H1 (cell line): ENCODE data around the gene SMIM35. TPM values are rescaled to one million over a fixed set of nuclear protein-coding genes. Genes with fewer than 3 reads are reported as not detected.

Experiments used
- CTCF ChIA-PET: fragments of 300-600 bp; sonication (Branson Sonifier 250); formaldehyde crosslinking; loops from one replicate; lab custom pipeline; 2021; ENCODE audit not compliant: partially characterized antibody; lab: Charles Lee
- POLR2A ChIA-PET: fragments of 300-600 bp; sonication (Branson Sonifier 250); formaldehyde crosslinking; loops from one replicate; lab custom pipeline; 2021; ENCODE audit warnings: inconsistent platforms; ENCODE audit not compliant: partially characterized antibody; lab: Charles Lee
- DNase-seq, 2 experiments: peaks; one replicate each; pipeline versions ENCODE4 v3.0.0 to v3.0.0-alpha.2; 2010 to 2022; ENCODE audit warnings: low spot score in 2 of 2, low read depth in 1 of 2, mixed read lengths in 1 of 2
- FAIRE-seq: peaks from 2 replicates; lab custom pipeline; 2011; peaks lifted over from hg19 to GRCh38; lab: Jason Lieb, UNC
- H2AFZ ChIP-seq: 2 replicates; pipeline ENCODE4 v1.8.1; 2012; ENCODE audit warnings: low read length, inconsistent platforms
- H2AK5ac ChIP-seq: 2 replicates; pipeline ENCODE4 v1.6.1; 2013; ENCODE audit warnings: low read depth, low read length
- H2BK120ac ChIP-seq: replicated peaks from 2 replicates; pipeline ENCODE3; 2013; ENCODE audit warnings: low read depth, low read length, inconsistent platforms
- H2BK12ac ChIP-seq: 2 replicates; pipeline ENCODE4 v1.6.1; 2013; ENCODE audit warnings: low read depth, low read length
- H2BK15ac ChIP-seq: 2 replicates; pipeline ENCODE4 v1.6.1; 2013; ENCODE audit warnings: low read length
- H2BK20ac ChIP-seq: 2 replicates; pipeline ENCODE4 v1.6.1; 2013; ENCODE audit warnings: low read length
- H2BK5ac ChIP-seq: 2 replicates; pipeline ENCODE4 v1.6.1; 2013; ENCODE audit warnings: low read depth, low read length
- H3K14ac ChIP-seq: 2 replicates; pipeline ENCODE4 v1.6.1; 2013; ENCODE audit warnings: inconsistent platforms; ENCODE audit not compliant: insufficient read length
- H3K18ac ChIP-seq: 2 replicates; pipeline ENCODE4 v1.6.1; 2013; ENCODE audit warnings: low read length; ENCODE audit errors: extremely low read depth
- H3K23ac ChIP-seq: 2 replicates; pipeline ENCODE4 v1.6.1; 2013; ENCODE audit warnings: inconsistent platforms; ENCODE audit not compliant: insufficient read length
- H3K23me2 ChIP-seq: 2 replicates; pipeline ENCODE4 v1.6.1; 2013; ENCODE audit warnings: low read depth, low read length
- H3K27ac ChIP-seq: 2 replicates; pipeline ENCODE4 v1.6.1; 2011; ENCODE audit warnings: low read depth, low read length, inconsistent platforms
- H3K27me3 ChIP-seq, 4 experiments: replicated peaks in 1 of 4; 1 replicate in 1 of 4; 2 replicates in 3 of 4; pipeline versions ENCODE4 v1.6.1 to v1.8.1; 2011 to 2013; ENCODE audit warnings: low read length in 3 of 4, mild to moderate bottlenecking in 3 of 4, inconsistent platforms in 2 of 4, mixed read lengths in 2 of 4, moderate library complexity in 1 of 4; ENCODE audit not compliant: control insufficient read depth in 3 of 4, insufficient read depth in 3 of 4; ENCODE audit errors: extremely low read depth in 1 of 4
- H3K36me3 ChIP-seq, 4 experiments: 2 replicates each; pipeline versions ENCODE4 v1.6.1 to v1.8.1; 2011 to 2013; ENCODE audit warnings: mild to moderate bottlenecking in 4 of 4, low read length in 3 of 4, moderate library complexity in 2 of 4, control low read depth in 1 of 4, inconsistent platforms in 1 of 4; ENCODE audit not compliant: insufficient read depth in 4 of 4, control insufficient read depth in 2 of 4
- H3K4ac ChIP-seq: replicated peaks from 2 replicates; pipeline ENCODE3; 2013; ENCODE audit warnings: low read length, low read depth, mixed read lengths, inconsistent platforms; ENCODE audit not compliant: insufficient read length
- H3K4me1 ChIP-seq, 4 experiments: replicated peaks in 1 of 4; 1 replicate in 1 of 4; 2 replicates in 3 of 4; pipeline versions ENCODE4 v1.6.1 to v1.8.1; 2011 to 2013; ENCODE audit warnings: low read length in 3 of 4, inconsistent platforms in 2 of 4, mixed read lengths in 1 of 4; ENCODE audit not compliant: insufficient read depth in 4 of 4, control insufficient read depth in 3 of 4
- H3K4me2 ChIP-seq, 2 experiments: 2 replicates each; pipeline versions ENCODE4 v1.6.1 to v1.8.1; 2011 to 2013; ENCODE audit warnings: low read depth in 2 of 2, low read length in 2 of 2, control low read depth in 1 of 2, inconsistent platforms in 1 of 2, mild to moderate bottlenecking in 1 of 2; ENCODE audit not compliant: insufficient read depth in 1 of 2
- H3K4me3 ChIP-seq, 4 experiments: fragments of 200-600, 300-600 bp in 1 of 4; sonication (generic), shearing (Covaris generic), sonication (Bioruptor Twin) in 1 of 4; 2 replicates each; pipeline versions ENCODE4 v1.5.1 to v1.8.1; 2011 to 2016; ENCODE audit warnings: low read length in 4 of 4, low read depth in 3 of 4, control low read depth in 2 of 4, inconsistent platforms in 2 of 4, mild to moderate bottlenecking in 2 of 4, mixed read lengths in 1 of 4, moderate library complexity in 1 of 4; ENCODE audit not compliant: insufficient read depth in 2 of 4; ENCODE audit errors: extremely low read depth in 1 of 4
- H3K56ac ChIP-seq: replicated peaks from 2 replicates; pipeline ENCODE3; 2013; ENCODE audit warnings: low read depth, mild to moderate bottlenecking, mixed read lengths, low read length, inconsistent platforms; ENCODE audit not compliant: insufficient read length
- H3K79me1 ChIP-seq: 2 replicates; pipeline ENCODE4 v1.6.1; 2013; ENCODE audit warnings: low read depth, low read length, control low read depth
- H3K79me2 ChIP-seq, 2 experiments: 2 replicates each; pipeline versions ENCODE4 v1.6.1 to v1.8.1; 2012 to 2013; ENCODE audit warnings: low read length in 2 of 2, mild to moderate bottlenecking in 2 of 2, inconsistent platforms in 1 of 2; ENCODE audit not compliant: insufficient read depth in 2 of 2, control insufficient read depth in 1 of 2
- H3K9ac ChIP-seq, 4 experiments: replicated peaks in 1 of 4; 1 replicate in 1 of 4; 2 replicates in 3 of 4; pipeline versions ENCODE4 v1.6.1 to v1.8.1; 2011 to 2013; ENCODE audit warnings: low read depth in 3 of 4, low read length in 3 of 4, control low read depth in 2 of 4, mild to moderate bottlenecking in 2 of 4, moderate library complexity in 2 of 4, inconsistent platforms in 1 of 4; ENCODE audit errors: extremely low read depth in 1 of 4
- H3K9me3 ChIP-seq, 2 experiments: 2 replicates each; pipeline versions ENCODE4 v1.6.1 to v1.8.1; 2012 to 2013; ENCODE audit warnings: mild to moderate bottlenecking in 2 of 2, moderate library complexity in 2 of 2, control low read depth in 1 of 2, inconsistent platforms in 1 of 2, low read depth in 1 of 2, low read length in 1 of 2, mixed read lengths in 1 of 2; ENCODE audit not compliant: insufficient read depth in 2 of 2
- H4K20me1 ChIP-seq, 2 experiments: replicated peaks in 1 of 2; 2 replicates each; pipeline versions ENCODE3 to v1.8.1; 2011 to 2013; ENCODE audit warnings: inconsistent platforms in 2 of 2, low read length in 2 of 2, mild to moderate bottlenecking in 1 of 2; ENCODE audit not compliant: insufficient read depth in 2 of 2, control insufficient read depth in 1 of 2
- H4K5ac ChIP-seq: 2 replicates; pipeline ENCODE4 v1.6.1; 2013; ENCODE audit warnings: low read length, low read depth, mixed read lengths, inconsistent platforms; ENCODE audit not compliant: insufficient read length
- H4K8ac ChIP-seq: 2 replicates; pipeline ENCODE4 v1.8.0; 2013; ENCODE audit warnings: mild to moderate bottlenecking, moderate library complexity, low read length, inconsistent platforms; ENCODE audit not compliant: insufficient read depth; ENCODE audit errors: extremely low read depth
- H4K91ac ChIP-seq: replicated peaks from 2 replicates; pipeline ENCODE3; 2013; ENCODE audit warnings: low read length, mixed read lengths, inconsistent platforms; ENCODE audit not compliant: insufficient read length
- ZNF274 ChIP-seq: IDR thresholded peaks from 2 replicates; pipeline ENCODE4 v1.7.0; 2012; ENCODE audit warnings: low read length, borderline replicate concordance; ENCODE audit errors: extremely low read depth
- WGBS, 2 experiments: shearing (Covaris generic) in 1 of 2; methylation state at CpG; one replicate each; pipeline versions ENCODE4 v1.1.6 to v1.1.7; 2013 to 2015; ENCODE audit warnings: low lambda C conversion rate in 2 of 2, mixed read lengths in 2 of 2, inconsistent platforms in 1 of 2, low coverage in 1 of 2, missing lambda C conversion rate in 1 of 2; ENCODE audit not compliant: insufficient replicate concordance in 2 of 2, insufficient coverage in 1 of 2, insufficient read length in 1 of 2; ENCODE audit errors: extremely low coverage in 1 of 2, missing lambda C conversion rate in 1 of 2; 5-methylcytosine and 5-hydroxymethylcytosine counted together
- polyA plus RNA-seq, 7 experiments: library from polyadenylated mRNA; depleted of rRNA in 3 of 7; stranded (reverse) in 5 of 7; unstranded in 2 of 7; fragments of >200 nt in 5 of 7; fragments of 200-250 nt in 2 of 7; gene quantifications; 1 replicate in 5 of 7; 2 replicates in 1 of 7; 4 replicates in 1 of 7; pipeline versions ENCODE4 v1.2.1 to v1.2.3, GENCODE V29; 2011 to 2013; ENCODE audit warnings: missing spikeins in 2 of 7, mixed read lengths in 2 of 7
- total RNA-seq: library from RNA; stranded (reverse); fragmentation: NEBNext Ultra II Directional; extraction: Animal tissue kit (Norgen Biotek cat#: 25700); gene quantifications from 2 replicates; pipeline ENCODE4 v1.2.1, GENCODE V29; 2021

SMIM35 gene
- total and polyA plus RNA-seq, 2 of the 8 experiments (the other 6 are each of a cell fraction or from before 2014, with no cell fraction given) = not detected

GRCh38 chr11:118045191-118045590 lies 41.6 kb downstream of the SMIM35 start:
- no peak for TF ChIP-seq ZNF274
- no peaks in the 10 kb centered on the region for H3K9me3 ChIP-seq
- H2BK12ac ChIP-seq = no peak overlapping the region
- no peak overlapping the region for H2AFZ ChIP-seq
- no peak overlapping the region for H4K91ac ChIP-seq
- H2BK5ac ChIP-seq = no peak overlapping the region
- H3K4me1 ChIP-seq = no peaks in the 10 kb centered on the region
- no peak overlapping the region for H3K9ac ChIP-seq
- H2AK5ac ChIP-seq = no peak overlapping the region
- no peak overlapping the region for H2BK15ac ChIP-seq
- no peak overlapping the region for H3K18ac ChIP-seq
- H3K27ac ChIP-seq = no peak overlapping the region
- ChIA-PET POLR2A (no interaction called here), CTCF (interaction anchor here (1.5 to 1.8 kb wide), 2 partner anchors 98 to 203 kb away, joined by 4 to 9 read pairs; no protein-coding TSS in a partner anchor)
- 88% methylated on average over 2 of the region's 2 CpGs; no CpG with 5 or more reads in 1 of the 2 experiments for WGBS, 2 experiments
- H3K79me2 ChIP-seq = no peaks in the 10 kb centered on the region
- no peaks in the 10 kb centered on the region for H4K20me1 ChIP-seq
- H3K4me2 ChIP-seq = no peak overlapping the region
- DNase-seq (no peak), FAIRE-seq (no peak)
- H2BK120ac ChIP-seq = no peak overlapping the region
- H3K14ac ChIP-seq = no peak overlapping the region
- H3K4me3 ChIP-seq = no peak overlapping the region
- H3K36me3 ChIP-seq = no peaks in the 10 kb centered on the region
- no peaks in the 10 kb centered on the region for H3K27me3 ChIP-seq
- H3K79me1 ChIP-seq = no peaks in the 10 kb centered on the region
- no peak overlapping the region for H2BK20ac ChIP-seq
- H3K4ac ChIP-seq = no peak overlapping the region
- H4K8ac ChIP-seq = no peak overlapping the region
- H3K56ac ChIP-seq = no peak overlapping the region
- H3K23me2 ChIP-seq = no peaks in the 10 kb centered on the region
- no peak overlapping the region for H3K23ac ChIP-seq
- H4K5ac ChIP-seq = no peak overlapping the region
